ENCODE data around the gene MARCHF10.

GRCh38 chr17:62718429-62718828 lies 89.7 kb downstream of the MARCHF10 start:
- no peak for TF ChIP-seq EZH2 (IDR thresholded peaks at IDR 0.05; ENCODE audit: insufficient read depth, poor library complexity, severe bottlenecking)
- no peak for TF ChIP-seq EZH2phosphoT487 (IDR thresholded peaks at IDR 0.05; ENCODE audit: insufficient read depth, low read depth)
